Left lung (tissue), 10 donors: ENCODE results near the gene PITX1. TPM values are rescaled to one million over a fixed set of nuclear protein-coding genes. Genes with fewer than 3 reads are reported as not detected.
"Not testable (repeated sequence)": the region's sequence is repeated elsewhere in the genome, so short reads cannot be mapped to it uniquely, and the experiment has no call there.

ENCODE experiments used
- ATAC-seq: fragments of 200-7000 bp; cut with Tn5 transposase; one replicate; pipeline ENCODE4 v1.9.1; 2020; ENCODE audit warnings: moderate library complexity
- DNase-seq, 4 donors: peaks; one replicate each; pipeline ENCODE4 v3.0.0-alpha.2; 2013 to 2020
- H3K27ac ChIP-seq, 2 donors: fragments of 200-600 bp; sonication (generic) in 1 of 2; one replicate each; pipeline versions ENCODE4 v1.5.0 to v1.8.0; 2020 to 2021
- H3K27me3 ChIP-seq, 2 donors: fragments of 200-600 bp; sonication (generic) in 1 of 2; one replicate each; pipeline versions ENCODE4 v1.5.0 to v1.8.0; 2020 to 2021
- H3K36me3 ChIP-seq, 2 donors: fragments of 200-600 bp; sonication (generic) in 1 of 2; one replicate each; pipeline versions ENCODE4 v1.5.0 to v1.8.0; 2020 to 2021
- H3K4me1 ChIP-seq, 2 donors: fragments of 200-600 bp; one replicate each; pipeline ENCODE4 v1.8.0; 2021
- H3K4me3 ChIP-seq, 2 donors: fragments of 200-600 bp; sonication (generic) in 1 of 2; one replicate each; pipeline versions ENCODE4 v1.5.0 to v1.8.0; 2020 to 2021; ENCODE audit warnings: mild to moderate bottlenecking in 1 of 2
- H3K9me3 ChIP-seq, 2 donors: fragments of 200-600 bp; sonication (generic) in 1 of 2; one replicate each; pipeline versions ENCODE4 v1.5.0 to v1.8.0; 2020 to 2021
- intact Hi-C, 2 donors: fragments of 100-400 bp; cut with DNase I; formaldehyde crosslinking; loops; one replicate each; pipeline versions ENCODE4 v1.11.2 to v1.14.2; 2022
- polyA plus RNA-seq, 6 donors: library from polyadenylated mRNA; unstranded; fragments of 120-200 nt; gene quantifications; one replicate each; pipeline ENCODE4 v1.2.1, GENCODE V29; 2013; ENCODE audit not compliant: insufficient read length in 6 of 6
- total RNA-seq, 2 donors: library from RNA; stranded (reverse); fragmentation: NEBNext Ultra II Directional; extraction: Animal tissue kit (Norgen Biotek cat#: 25700); gene quantifications; one replicate each; pipeline ENCODE4 v1.2.1, GENCODE V29; 2021
- TF ChIP-seq, protein P1 (sequence below), 2 donors: fragments of 200-600 bp; sonication (generic) in 1 of 2; IDR thresholded peaks; one replicate each; pipeline versions ENCODE4 v1.5.0 to v1.8.0; 2021; ENCODE audit warnings: antibody characterized with exemption in 2 of 2
- donor health status: DM: no; HTN: yes; CAD: no.
- donor health status: DM: no; HTN: no; CAD: no.

The PITX1 gene
- total and polyA plus RNA-seq, 8 donors, result 0.17 to 0.68 (median 0.32) TPM; not detected in 1

DNA sequence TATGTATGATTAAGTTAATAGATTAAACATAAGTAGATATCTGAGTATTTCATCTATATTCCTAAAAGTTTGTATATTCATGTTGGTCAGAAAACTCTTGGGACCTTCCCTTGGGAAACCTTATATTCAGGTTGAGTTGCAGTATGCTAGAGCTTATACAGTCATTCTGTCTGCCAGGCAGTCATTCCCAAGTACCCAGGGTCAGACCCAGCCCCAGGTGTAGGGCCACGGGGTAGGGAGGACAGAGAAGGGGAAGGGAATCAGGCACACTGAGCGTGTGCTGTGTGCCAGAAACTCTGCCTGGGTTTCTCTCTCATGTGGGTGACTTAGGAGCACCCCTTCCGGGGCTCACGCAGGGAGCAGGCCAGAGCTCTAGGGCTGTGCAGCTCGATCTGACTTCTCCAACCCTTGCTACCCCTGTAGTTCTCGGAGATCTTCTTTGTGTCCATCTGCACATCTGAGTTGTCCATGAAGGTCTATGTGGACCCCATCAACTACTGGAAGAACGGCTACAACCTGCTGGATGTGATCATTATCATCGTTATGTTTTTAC is 38.1 kb downstream of the PITX1 start:
- ATAC-seq, result no peak
- intact Hi-C loops, result no loop called here
- H3K4me1 ChIP-seq, result no peaks in the 10 kb centered on the region
- no peak overlapping the region for H3K27ac ChIP-seq
- TF ChIP-seq, protein P1, sequence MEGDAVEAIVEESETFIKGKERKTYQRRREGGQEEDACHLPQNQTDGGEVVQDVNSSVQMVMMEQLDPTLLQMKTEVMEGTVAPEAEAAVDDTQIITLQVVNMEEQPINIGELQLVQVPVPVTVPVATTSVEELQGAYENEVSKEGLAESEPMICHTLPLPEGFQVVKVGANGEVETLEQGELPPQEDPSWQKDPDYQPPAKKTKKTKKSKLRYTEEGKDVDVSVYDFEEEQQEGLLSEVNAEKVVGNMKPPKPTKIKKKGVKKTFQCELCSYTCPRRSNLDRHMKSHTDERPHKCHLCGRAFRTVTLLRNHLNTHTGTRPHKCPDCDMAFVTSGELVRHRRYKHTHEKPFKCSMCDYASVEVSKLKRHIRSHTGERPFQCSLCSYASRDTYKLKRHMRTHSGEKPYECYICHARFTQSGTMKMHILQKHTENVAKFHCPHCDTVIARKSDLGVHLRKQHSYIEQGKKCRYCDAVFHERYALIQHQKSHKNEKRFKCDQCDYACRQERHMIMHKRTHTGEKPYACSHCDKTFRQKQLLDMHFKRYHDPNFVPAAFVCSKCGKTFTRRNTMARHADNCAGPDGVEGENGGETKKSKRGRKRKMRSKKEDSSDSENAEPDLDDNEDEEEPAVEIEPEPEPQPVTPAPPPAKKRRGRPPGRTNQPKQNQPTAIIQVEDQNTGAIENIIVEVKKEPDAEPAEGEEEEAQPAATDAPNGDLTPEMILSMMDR (IDR thresholded peaks at IDR 0.05), result no peak
- no peaks in the 10 kb centered on the region for H3K36me3 ChIP-seq
- H3K9me3 ChIP-seq, result no peaks in the 10 kb centered on the region
- no peaks in the 10 kb centered on the region for H3K27me3 ChIP-seq
- DNase-seq, result no peak
- H3K4me3 ChIP-seq, result no peak overlapping the region

DNA sequence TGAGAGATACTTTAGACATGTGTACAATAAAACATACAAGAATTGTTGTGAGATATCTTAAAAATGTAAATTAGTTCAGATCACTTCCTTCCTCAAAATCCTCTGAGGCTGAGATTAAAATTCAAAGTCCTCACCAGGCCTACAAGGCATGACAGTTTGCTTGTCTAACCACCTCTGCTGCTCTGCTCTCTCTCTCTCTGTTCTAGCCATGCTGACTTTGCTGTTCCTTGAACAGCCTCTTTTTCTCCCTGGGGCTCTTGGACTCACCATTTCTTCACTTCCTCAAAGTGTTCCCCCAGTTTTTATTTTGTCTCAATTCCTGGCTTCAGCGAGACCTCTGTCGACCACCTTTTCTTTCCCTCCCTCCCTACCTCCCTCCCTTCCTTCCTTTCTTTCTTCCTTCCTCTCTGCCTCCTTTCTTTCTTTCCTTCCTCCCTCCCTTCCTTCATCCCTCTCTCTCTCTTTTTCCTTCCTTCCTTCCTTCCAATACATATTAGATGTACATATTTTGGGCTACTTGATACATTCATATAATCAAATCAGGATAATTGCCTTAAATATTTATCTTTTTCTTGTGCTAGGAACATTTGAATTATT is 39.4 kb downstream of the PITX1 start:
- intact Hi-C loops, result no loop called here
- Histone ChIP-seq H3K4me1 (no peaks in the 10 kb centered on the region), H3K4me3 (no peak overlapping the region), H3K9me3 (no peaks in the 10 kb centered on the region), H3K27ac (no peak overlapping the region), H3K27me3 (no peaks in the 10 kb centered on the region), H3K36me3 (no peaks in the 10 kb centered on the region)
- no peak for DNase-seq
- TF ChIP-seq, protein P1 (IDR thresholded peaks at IDR 0.05), result no peak
- ATAC-seq, result no peak

DNA sequence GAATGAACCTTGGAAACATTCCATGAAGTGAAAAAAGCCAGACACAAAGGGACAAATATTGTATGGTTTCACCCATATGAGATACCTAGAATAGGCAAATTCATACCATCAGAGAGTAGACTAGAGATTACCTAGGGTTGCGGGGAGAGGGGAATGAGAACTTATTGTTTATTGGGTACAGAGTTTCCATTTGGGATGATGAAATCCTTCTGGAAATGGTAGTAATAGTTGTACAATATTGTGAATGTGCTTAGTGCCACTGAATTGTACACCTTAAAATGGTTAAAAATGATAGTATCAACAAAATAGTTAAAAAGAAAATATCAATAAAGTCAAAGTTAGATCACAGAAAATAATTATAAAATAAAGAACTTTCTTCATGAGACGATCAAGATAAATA is 40.9 kb downstream of the PITX1 start:
- Histone ChIP-seq H3K4me1 (no peaks in the 10 kb centered on the region), H3K9me3 (no peaks in the 10 kb centered on the region), H3K36me3 (no peaks in the 10 kb centered on the region), H3K27me3 (no peaks in the 10 kb centered on the region), H3K27ac (no peak overlapping the region), H3K4me3 (no peak overlapping the region)
- intact Hi-C loops, result no loop called here
- ATAC-seq, result no peak
- TF ChIP-seq, protein P1 (IDR thresholded peaks at IDR 0.05), result no peak
- DNase-seq, result no peak

DNA sequence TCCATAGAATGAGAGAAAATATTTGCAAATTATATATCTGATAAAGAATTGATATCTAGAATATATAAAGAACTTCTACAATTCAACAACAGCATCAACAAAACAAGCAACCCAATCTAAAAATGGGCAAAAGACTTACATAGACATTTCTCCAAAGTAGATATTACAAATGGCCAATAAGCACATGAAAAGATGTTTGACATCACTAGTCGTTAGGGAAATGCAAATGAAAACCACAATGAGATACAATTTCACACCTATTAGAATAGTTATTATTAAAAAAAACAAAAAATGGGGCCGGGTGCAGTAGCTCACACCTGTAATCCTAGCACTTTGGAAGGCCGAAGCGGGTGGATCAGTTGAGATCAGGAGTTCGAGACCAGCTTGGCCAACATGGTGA is 41.9 kb downstream of the PITX1 start:
- Histone ChIP-seq H3K36me3 (no peaks in the 10 kb centered on the region), H3K9me3 (no peaks in the 10 kb centered on the region), H3K4me3 (no peak overlapping the region), H3K27ac (no peak overlapping the region), H3K27me3 (no peaks in the 10 kb centered on the region), H3K4me1 (no peaks in the 10 kb centered on the region)
- ATAC-seq (no peak), DNase-seq (no peak)
- TF ChIP-seq, protein P1 (IDR thresholded peaks at IDR 0.05), result no peak
- intact Hi-C loops, result no loop called here

DNA sequence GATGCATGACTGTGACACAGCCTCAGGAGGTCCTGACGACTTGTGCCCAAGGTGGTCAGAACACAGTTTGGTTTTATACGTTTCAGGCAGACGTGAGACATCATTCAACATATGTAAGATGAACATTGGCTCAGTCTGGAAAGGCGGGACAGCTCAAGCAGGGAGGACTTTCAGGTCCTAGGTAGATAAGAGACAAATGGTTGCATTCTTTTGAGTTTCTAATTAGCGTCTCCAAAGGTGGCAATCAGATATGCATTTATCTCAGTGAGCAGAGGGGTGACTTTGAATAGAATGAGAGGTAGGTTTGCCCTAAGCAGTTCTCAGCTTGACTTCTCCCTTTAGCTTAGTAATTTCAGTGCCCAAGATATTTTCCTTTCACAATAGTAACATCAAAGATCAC is 43.8 kb downstream of the PITX1 start:
- H3K4me1 ChIP-seq, intact Hi-C loops, ATAC-seq: not testable (repeated sequence)

More for the DNA sequence above, 43.8 kb downstream of the PITX1 start:
- not testable (repeated sequence) for H3K36me3 ChIP-seq, H3K9me3 ChIP-seq, H3K27me3 ChIP-seq, H3K4me3 ChIP-seq, H3K27ac ChIP-seq, DNase-seq
